GM18517 (cell line): ENCODE data around the gene STAT4.

Experiments used
- ATAC-seq: cut with Tn5 transposase; IDR thresholded peaks from one replicate; pipeline ENCODE4 v1.9.1; 2021; ENCODE audit warnings: mild to moderate bottlenecking, moderate library complexity; ENCODE audit not compliant: unreplicated experiment

Gene STAT4

GRCh38 chr2:191020221-191020741, 130.5 kb downstream of the STAT4 start:
- ATAC-seq = peak; percentile 74

GRCh38 chr2:191019376-191019775, 131.4 kb downstream of the STAT4 start:
- no peak for ATAC-seq

GRCh38 chr2:191018643-191019119, 132.1 kb downstream of the STAT4 start:
- no peak for ATAC-seq

- no peak for ATAC-seq
Measured at GRCh38 chr2:191018048-191018447, 132.7 kb downstream of the STAT4 start.

- no peak for ATAC-seq
Measured at GRCh38 chr2:191015831-191016230, 135.0 kb downstream of the STAT4 start.

- ATAC-seq = no peak
Measured at GRCh38 chr2:191015239-191015638, 135.6 kb downstream of the STAT4 start.

- ATAC-seq = peak; percentile 5
Measured at GRCh38 chr2:191014653-191015020, 136.2 kb downstream of the STAT4 start.

GRCh38 chr2:191013932-191014652, 136.7 kb downstream of the STAT4 start, which contains the start of gene STAT1:
Gene STAT1, minus strand, starts transcription at chr2:191014171. Its CDS starts 4,168 bp downstream, at chr2:191010003.
- peak; percentile 74 for ATAC-seq

GRCh38 chr2:191013682-191013931, 137.2 kb downstream of the STAT4 start:
- ATAC-seq = no peak

- ATAC-seq = no peak
Measured at GRCh38 chr2:191012845-191013681, 137.7 kb downstream of the STAT4 start.

- ATAC-seq = no peak
Measured at GRCh38 chr2:191012346-191012745, 138.4 kb downstream of the STAT4 start.

- ATAC-seq = no peak
Measured at GRCh38 chr2:191010887-191011885, 139.6 kb downstream of the STAT4 start.

- ATAC-seq = no peak
Measured at GRCh38 chr2:191009541-191010374, 141.0 kb downstream of the STAT4 start.

GRCh38 chr2:191008286-191008685, 142.5 kb downstream of the STAT4 start:
- no peak for ATAC-seq

GRCh38 chr2:191006997-191007783, 143.6 kb downstream of the STAT4 start:
- no peak for ATAC-seq

- ATAC-seq = no peak
Measured at GRCh38 chr2:191006297-191006696, 144.5 kb downstream of the STAT4 start.

- no peak for ATAC-seq
Measured at GRCh38 chr2:191003405-191004309, 147.1 kb downstream of the STAT4 start.

GRCh38 chr2:191001624-191002023, 149.2 kb downstream of the STAT4 start:
- no peak for ATAC-seq
